22Rv1 (cell line): ENCODE data around the gene SLC16A1.

Experiments used
- CTCF ChIP-seq: fragments of 450-650 bp; IDR thresholded peaks from 2 replicates; pipeline ENCODE4 v1.5.1; 2017; ENCODE audit warnings: mild to moderate bottlenecking
- ZFX ChIP-seq: fragments of 450-650 bp; IDR thresholded peaks from 2 replicates; pipeline ENCODE4 v1.6.1; 2017; ENCODE audit warnings: antibody characterized with exemption, borderline replicate concordance

DNA sequence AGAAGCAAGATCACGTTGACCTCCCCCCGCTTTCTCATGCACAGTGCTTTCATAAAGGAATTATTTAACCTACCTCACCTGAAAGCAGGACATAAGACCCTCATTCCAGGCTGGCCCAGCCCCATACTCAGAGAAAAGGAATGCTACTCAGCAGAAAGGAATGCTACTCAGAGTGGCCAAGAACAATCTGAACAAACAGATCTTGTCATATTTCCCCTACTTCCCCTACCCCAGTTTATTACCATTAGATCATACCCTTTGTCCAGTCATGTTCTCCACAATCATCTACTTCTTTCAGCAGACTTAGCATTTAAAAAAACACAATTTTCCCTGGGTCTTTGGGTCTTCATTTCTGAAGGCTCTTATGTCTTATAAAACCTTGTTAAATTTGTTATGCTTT is 89.8 kb downstream of the SLC16A1 start:
- TF ChIP-seq CTCF (no peak), ZFX (no peak)
